ENCODE data around the gene SIGLEC8.
"Not testable (repeated sequence)": the region's sequence is repeated elsewhere in the genome, so short reads cannot be mapped to it uniquely, and the experiment has no call there.

Gene SIGLEC8

GRCh38 chr19:51473009-51473707 is 14.9 kb upstream of the SIGLEC8 start:
- in situ Hi-C loops (cut with MboI; ENCODE audit: low sequenced_read_pairs), result no loop called here

- in situ Hi-C loops (cut with MboI; ENCODE audit: low sequenced_read_pairs), result no loop called here
Measured at GRCh38 chr19:51472607-51473006, 14.4 kb upstream of the SIGLEC8 start.

GRCh38 chr19:51471527-51471926 is 13.3 kb upstream of the SIGLEC8 start:
- in situ Hi-C loops (cut with MboI; ENCODE audit: low sequenced_read_pairs), result no loop called here

DNA sequence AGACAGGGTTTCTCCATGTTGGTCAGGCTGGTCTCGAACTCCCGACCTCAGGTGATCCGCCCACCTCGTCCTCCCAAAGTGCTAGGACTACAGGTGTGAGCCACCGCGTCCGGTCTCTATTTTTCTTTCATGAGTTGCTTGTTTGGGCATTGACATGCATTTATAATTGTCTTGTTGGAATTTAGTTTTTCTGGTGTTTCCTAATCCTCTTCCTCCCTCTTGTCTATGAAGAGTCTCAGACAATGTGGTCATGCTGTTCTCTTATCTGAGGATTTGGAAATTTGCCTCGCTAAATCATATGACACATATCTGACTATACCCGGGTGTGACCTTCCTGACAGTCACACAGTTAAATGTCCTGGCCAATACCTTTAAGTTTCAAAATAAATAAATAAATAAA is 12.7 kb upstream of the SIGLEC8 start:
- in situ Hi-C loops (cut with MboI; ENCODE audit: low sequenced_read_pairs), result no loop called here

- in situ Hi-C loops (cut with MboI; ENCODE audit: low sequenced_read_pairs), result no loop called here
Measured at GRCh38 chr19:51469629-51470028, 11.4 kb upstream of the SIGLEC8 start.

DNA sequence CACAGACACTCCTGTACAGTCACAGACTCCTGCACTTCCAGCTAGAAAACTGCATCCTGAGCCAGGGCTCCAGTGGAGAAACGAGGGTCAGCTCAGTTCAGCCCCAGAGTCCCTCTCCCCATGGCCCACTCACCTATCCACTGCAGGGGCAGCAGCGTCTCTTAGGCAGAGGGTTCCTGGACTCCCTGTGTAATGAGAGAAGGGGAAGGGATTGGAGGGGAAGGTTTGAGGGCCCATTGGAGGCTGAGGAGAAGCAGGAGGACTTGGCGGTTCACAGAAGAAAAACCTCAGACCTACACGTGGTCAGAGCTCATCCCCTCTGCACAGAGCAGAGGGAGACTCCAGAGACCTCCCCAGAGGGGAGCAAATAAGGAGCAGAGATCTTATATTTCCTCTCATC is 10.9 kb upstream of the SIGLEC8 start:
- in situ Hi-C loops (cut with MboI; ENCODE audit: low sequenced_read_pairs), result no loop called here

GRCh38 chr19:51468545-51468920 is 10.3 kb upstream of the SIGLEC8 start:
- in situ Hi-C loops (cut with MboI; ENCODE audit: low sequenced_read_pairs), result no loop called here

DNA sequence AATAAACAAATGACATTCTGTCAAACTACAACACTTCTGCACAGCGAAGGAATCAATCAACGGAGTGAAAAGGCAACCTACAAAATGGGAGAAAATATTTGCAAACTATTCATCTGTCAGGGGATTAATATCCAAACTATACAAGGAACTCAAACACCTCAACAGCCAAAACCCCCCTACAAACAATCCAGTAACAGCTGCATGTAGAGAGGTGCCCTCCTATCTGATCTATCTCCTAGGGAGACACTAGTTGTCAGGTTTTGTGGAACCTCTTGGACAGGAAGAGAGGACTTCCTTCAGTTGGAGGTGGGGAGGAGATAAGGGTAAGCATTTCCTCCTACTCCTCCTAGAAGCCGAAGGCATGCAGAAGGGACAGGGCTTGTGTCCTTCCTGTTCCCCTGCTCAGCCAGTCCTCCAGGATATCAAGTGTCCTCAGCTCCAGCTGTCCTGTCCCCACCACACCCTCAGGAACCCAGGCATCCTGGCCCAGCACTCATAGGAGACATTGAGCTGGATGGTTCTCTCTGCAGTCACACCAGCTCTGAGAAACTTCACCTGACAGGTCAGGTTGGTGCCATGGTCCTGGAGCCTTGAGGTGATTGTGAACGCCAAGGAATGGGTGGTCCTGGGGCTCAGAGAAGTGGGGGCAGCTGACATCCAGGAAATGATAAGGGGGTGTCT is 9.8 kb upstream of the SIGLEC8 start:
- in situ Hi-C loops (cut with MboI; ENCODE audit: low sequenced_read_pairs), result no loop called here

- in situ Hi-C loops (cut with MboI; ENCODE audit: low sequenced_read_pairs), result no loop called here
Measured at GRCh38 chr19:51466723-51467122, 8.5 kb upstream of the SIGLEC8 start.

GRCh38 chr19:51463976-51464581 is 5.8 kb upstream of the SIGLEC8 start:
- in situ Hi-C loops (cut with MboI; ENCODE audit: low sequenced_read_pairs), result not testable (repeated sequence)

- in situ Hi-C loops (cut with MboI; ENCODE audit: low sequenced_read_pairs), result no loop called here
Measured at GRCh38 chr19:51462681-51463080, 4.4 kb upstream of the SIGLEC8 start.

DNA sequence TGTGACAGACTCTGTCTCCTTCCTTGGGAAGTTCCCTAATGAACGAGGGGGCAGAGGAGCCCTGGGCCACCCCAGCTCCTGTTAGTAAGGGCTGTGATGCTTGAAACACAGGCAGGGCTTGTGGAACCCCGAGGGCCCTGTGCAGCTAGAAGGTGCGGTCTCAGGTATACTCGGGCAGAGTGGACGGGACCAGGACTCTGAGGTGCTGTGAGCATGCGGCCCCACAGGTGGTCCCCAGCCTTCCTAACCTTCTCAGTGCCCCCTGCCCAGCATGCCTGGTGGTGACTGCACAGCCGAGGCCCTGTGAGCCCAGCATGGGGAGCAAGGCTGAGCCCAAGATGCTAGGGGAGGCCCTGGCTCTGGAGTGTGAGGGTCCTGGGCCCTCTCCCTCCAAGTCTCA is 4.0 kb upstream of the SIGLEC8 start:
- in situ Hi-C loops (cut with MboI; ENCODE audit: low sequenced_read_pairs), result no loop called here

DNA sequence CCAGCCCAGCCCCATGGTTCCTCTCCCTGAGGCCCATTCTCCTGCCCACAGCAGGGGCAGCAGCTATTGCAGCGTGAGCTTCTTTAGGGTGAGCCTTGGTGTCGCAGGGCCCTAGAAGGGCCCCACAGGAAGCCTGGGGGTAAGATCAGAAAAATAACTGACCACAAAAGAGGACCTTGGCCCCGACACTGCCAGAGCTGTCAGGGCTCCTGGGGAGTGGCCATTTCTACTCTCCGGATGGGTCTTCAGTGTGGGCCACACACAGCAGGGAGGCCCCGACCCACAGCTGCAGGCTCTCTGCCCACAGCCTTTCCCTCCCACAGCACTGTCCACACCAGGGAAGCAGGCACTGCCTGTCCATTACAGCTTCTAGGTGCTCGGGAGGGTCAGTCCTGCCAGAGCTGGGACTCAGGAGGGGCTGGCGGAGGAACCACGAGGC is 3.5 kb upstream of the SIGLEC8 start:
- in situ Hi-C loops (cut with MboI; ENCODE audit: low sequenced_read_pairs), result no loop called here

- in situ Hi-C loops (cut with MboI; ENCODE audit: low sequenced_read_pairs), result no loop called here
Measured at GRCh38 chr19:51460164-51460992, 2.1 kb upstream of the SIGLEC8 start.

DNA sequence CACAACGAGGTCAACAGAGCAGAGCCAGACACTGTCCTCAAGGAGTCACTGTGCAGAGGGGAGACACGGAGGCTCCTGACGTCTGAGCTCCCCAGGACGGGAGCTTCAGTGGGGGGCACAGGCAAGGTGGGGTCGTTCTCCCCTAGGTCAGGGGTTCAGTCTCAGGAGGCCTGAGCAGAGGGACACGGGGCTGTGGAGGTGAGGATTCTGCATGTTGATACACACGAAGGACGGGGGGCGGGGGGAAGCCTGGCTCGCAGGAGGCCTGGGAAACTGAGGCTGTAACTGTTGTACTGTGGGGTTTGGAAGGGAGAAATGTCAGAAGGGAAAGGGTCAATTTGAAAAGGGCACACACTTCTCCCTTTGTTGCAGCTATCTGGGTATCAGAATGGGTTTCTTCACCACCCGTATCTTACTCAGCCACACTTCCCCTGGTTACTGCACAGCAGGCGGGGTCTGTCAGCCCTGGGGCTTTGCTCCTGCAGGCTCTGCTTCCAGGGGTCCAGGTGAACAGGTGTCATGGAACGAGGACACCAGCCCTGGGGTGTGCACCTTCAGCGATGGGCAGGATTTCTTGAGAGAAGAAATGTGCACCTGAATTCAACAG is 748 bp upstream of the SIGLEC8 start:
- in situ Hi-C loops (cut with MboI; ENCODE audit: low sequenced_read_pairs), result no loop called here

DNA sequence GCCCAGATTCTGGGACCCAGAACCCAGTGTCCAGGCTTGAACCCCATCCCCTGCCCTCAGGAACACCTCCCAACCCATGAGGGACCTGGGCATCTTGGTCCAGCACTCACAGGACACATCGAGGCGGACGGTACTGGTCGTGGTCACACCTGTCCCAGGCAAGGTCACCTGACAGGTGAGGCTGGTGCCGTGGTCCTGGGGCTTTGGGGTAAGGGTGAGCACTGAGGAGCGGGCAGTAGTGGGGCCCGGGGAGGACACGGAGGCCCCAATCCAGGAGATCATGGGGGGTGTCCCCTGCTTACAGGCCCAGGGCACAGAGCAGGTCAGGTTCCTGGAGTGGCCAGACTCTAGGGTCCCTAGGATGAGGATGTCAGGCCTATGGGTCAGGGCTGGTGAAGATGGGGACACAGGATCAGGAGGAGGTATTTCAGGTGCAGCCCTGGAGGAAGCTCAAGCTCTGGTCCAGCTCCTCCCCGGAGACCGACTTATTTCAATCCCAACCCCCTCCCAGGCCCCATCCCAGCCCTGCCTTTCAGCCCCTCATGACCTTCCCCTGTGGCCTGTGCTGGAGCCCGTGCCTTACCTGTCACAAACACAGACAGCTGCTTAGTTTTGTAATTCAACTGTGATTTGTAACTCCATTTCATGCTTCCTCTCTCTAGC is 772 bp downstream of the SIGLEC8 start:
- in situ Hi-C loops (cut with MboI; ENCODE audit: low sequenced_read_pairs), result no loop called here

GRCh38 chr19:51456541-51457290 is 1.5 kb downstream of the SIGLEC8 start:
- in situ Hi-C loops (cut with MboI; ENCODE audit: low sequenced_read_pairs), result no loop called here

- in situ Hi-C loops (cut with MboI; ENCODE audit: low sequenced_read_pairs), result no loop called here
Measured at GRCh38 chr19:51450730-51451307, 7.4 kb downstream of the SIGLEC8 start.

- in situ Hi-C loops (cut with MboI; ENCODE audit: low sequenced_read_pairs), result no loop called here
Measured at GRCh38 chr19:51448411-51449016, 9.7 kb downstream of the SIGLEC8 start.
